Keratinocyte (primary cell): ENCODE results near the gene CDH12.

Source experiments
- CTCF ChIP-seq, 3 experiments: IDR thresholded peaks in 1 of 3; conservative IDR thresholded peaks in 1 of 3; optimal IDR thresholded peaks in 1 of 3; 2 replicates in 2 of 3; 3 replicates in 1 of 3; pipeline versions ENCODE3 to v1.5.1; 2011; ENCODE audit warnings: low read length in 3 of 3, mild to moderate bottlenecking in 3 of 3, moderate library complexity in 2 of 3, control low read depth in 1 of 3, inconsistent platforms in 1 of 3; ENCODE audit not compliant: insufficient read depth in 2 of 3; ENCODE audit errors: extremely low read depth in 1 of 3
- EZH2 ChIP-seq: IDR thresholded peaks from one replicate; pipeline ENCODE4 v1.6.1; 2012; ENCODE audit warnings: inconsistent platforms, mild to moderate bottlenecking, low read length, moderate library complexity

- TF ChIP-seq CTCF (optimal IDR thresholded peaks at IDR 0.05 in 1 of 3, IDR thresholded peaks at IDR 0.05 in 1 of 3, conservative IDR thresholded peaks at IDR 0.05 in 1 of 3; ENCODE audit: extremely low read depth in 1 of 3, insufficient read depth in 2 of 3, low read length in 3 of 3) (no peak), EZH2 (no peak)
These were observed 190.8 kb downstream of the CDH12 start for GRCh38 chr5:22662391-22662790.
